ENCODE measurements around the gene CH25H.
"Not testable (repeated sequence)": the region's sequence is repeated elsewhere in the genome, so short reads cannot be mapped to it uniquely, and the experiment has no call there.

Gene CH25H

GRCh38 chr10:89250865-89251408 lies 43.8 kb upstream of the CH25H start:
- TF ChIP-seq CTCF (IDR thresholded peaks at IDR 0.05; ENCODE audit: insufficient read depth, low read length, missing control alignments): no peak
- H3K4me3 ChIP-seq (ENCODE audit: low read depth, low read length): peak overlapping the region; percentile 83
- ChIA-PET POLR2A (interaction anchor here (0.9 to 1.4 kb wide), 4 partner anchors 11 to 164 kb away, joined by 3 to 4 read pairs (median 4); partner anchors contain the start of gene IFIT1), CTCF (interaction anchor here (0.9 to 5.6 kb wide), 7 partner anchors 12 to 222 kb away, joined by 3 to 30 read pairs (median 3); partner anchors contain the start of gene IFIT1)
- no peak for DNase-seq (ENCODE audit: low read depth, low spot score)

GRCh38 chr10:89248990-89249389 lies 41.9 kb upstream of the CH25H start:
- TF ChIP-seq CTCF (IDR thresholded peaks at IDR 0.05; ENCODE audit: insufficient read depth, low read length, missing control alignments): no peak
- no peak overlapping the region for H3K4me3 ChIP-seq (ENCODE audit: low read depth, low read length)
- no peak for DNase-seq (ENCODE audit: low read depth, low spot score)
- ChIA-PET CTCF (interaction anchor here (0.9 to 5.6 kb wide), 5 partner anchors 9 to 140 kb away, joined by 3 to 30 read pairs (median 6); no protein-coding TSS in a partner anchor), POLR2A (no interaction called here)

- POLR2A ChIA-PET; H3K4me3 ChIP-seq (ENCODE audit: low read depth, low read length); DNase-seq (ENCODE audit: low read depth, low spot score): not testable (repeated sequence)
- CTCF ChIA-PET: interaction anchor here (1.9 kb wide), 1 partner anchor 30 kb away, joined by 8 read pairs; no protein-coding TSS in a partner anchor
These were observed 40.5 kb upstream of the CH25H start for GRCh38 chr10:89247623-89248022.

- CTCF ChIA-PET: interaction anchor here (1.0 to 1.9 kb wide), 4 partner anchors 13 to 216 kb away, joined by 3 to 8 read pairs (median 3); no protein-coding TSS in a partner anchor
- no peak overlapping the region for H3K4me3 ChIP-seq (ENCODE audit: low read depth, low read length)
These were observed 38.7 kb upstream of the CH25H start for GRCh38 chr10:89245802-89246201.

GRCh38 chr10:89242840-89243568 lies 35.9 kb upstream of the CH25H start:
- H3K4me3 ChIP-seq (ENCODE audit: low read depth, low read length): no peak overlapping the region
- ChIA-PET POLR2A (no interaction called here), CTCF (interaction anchor here (0.8 to 2.0 kb wide), 3 partner anchors 9 to 30 kb away, joined by 3 to 5 read pairs (median 3); no protein-coding TSS in a partner anchor)
- TF ChIP-seq CTCF (IDR thresholded peaks at IDR 0.05; ENCODE audit: insufficient read depth, low read length, missing control alignments): no peak
- no peak for DNase-seq (ENCODE audit: low read depth, low spot score)

More at GRCh38 chr10:89245802-89246201, 38.7 kb upstream of the CH25H start:
- POLR2A ChIA-PET: no interaction called here
- TF ChIP-seq CTCF (IDR thresholded peaks at IDR 0.05; ENCODE audit: insufficient read depth, low read length, missing control alignments): no peak
- no peak for DNase-seq (ENCODE audit: low read depth, low spot score)

- H3K4me3 ChIP-seq (ENCODE audit: low read depth, low read length): no peak overlapping the region
- no peak for TF ChIP-seq CTCF (IDR thresholded peaks at IDR 0.05; ENCODE audit: insufficient read depth, low read length, missing control alignments)
- CTCF ChIA-PET: interaction anchor here (0.8 kb wide), 1 partner anchor 29 kb away, joined by 3 read pairs; no protein-coding TSS in a partner anchor
- POLR2A ChIA-PET: no interaction called here
- DNase-seq (ENCODE audit: low read depth, low spot score): no peak
These were observed 35.2 kb upstream of the CH25H start for GRCh38 chr10:89242345-89242684.

All from AG04449 (cell line).